NCI-H748 (cell line): ENCODE measurements around the gene ITIH4.
A peak's percentile ranks its signal among the peaks of the same experiment; 100 is the strongest.

ENCODE experiments used
- DNase-seq: peaks from one replicate; lab custom pipeline; 2025; ENCODE audit not compliant: unreplicated experiment; lab: John Stamatoyannopoulos, UW

Gene ITIH4

GRCh38 chr3:52805270-52806039, 25.0 kb downstream of the ITIH4 start:
- no peak for DNase-seq

- no peak for DNase-seq
These were observed 28.6 kb downstream of the ITIH4 start for GRCh38 chr3:52801839-52802238.

- DNase-seq: no peak
These were observed 30.4 kb downstream of the ITIH4 start for GRCh38 chr3:52800079-52800478.

- peak; percentile 12 for DNase-seq
These were observed 31.4 kb downstream of the ITIH4 start for GRCh38 chr3:52798978-52799476.

- DNase-seq: no peak
These were observed 32.0 kb downstream of the ITIH4 start for GRCh38 chr3:52798376-52798977.

GRCh38 chr3:52796411-52796810, 34.1 kb downstream of the ITIH4 start:
- no peak for DNase-seq

GRCh38 chr3:52795298-52795900, 35.1 kb downstream of the ITIH4 start:
- DNase-seq: no peak

GRCh38 chr3:52794612-52795099, 35.8 kb downstream of the ITIH4 start, which contains the start of gene ITIH3:
Gene ITIH3, plus strand, starts transcription at chr3:52794796. Its CDS starts 8 bp downstream, at chr3:52794804.
- DNase-seq: no peak

- no peak for DNase-seq
These were observed 36.5 kb downstream of the ITIH4 start for GRCh38 chr3:52793702-52794611.

- peak; percentile 7 for DNase-seq
These were observed 37.3 kb downstream of the ITIH4 start for GRCh38 chr3:52792961-52793695.

GRCh38 chr3:52792413-52792812, 38.1 kb downstream of the ITIH4 start:
- DNase-seq: no peak

- no peak for DNase-seq
These were observed 38.5 kb downstream of the ITIH4 start for GRCh38 chr3:52791928-52792327.

GRCh38 chr3:52791366-52791765, 39.1 kb downstream of the ITIH4 start:
- no peak for DNase-seq

- no peak for DNase-seq
These were observed 39.7 kb downstream of the ITIH4 start for GRCh38 chr3:52790741-52791140.

GRCh38 chr3:52790337-52790736, 40.1 kb downstream of the ITIH4 start:
- no peak for DNase-seq

GRCh38 chr3:52789746-52790040, 40.8 kb downstream of the ITIH4 start:
- no peak for DNase-seq

- no peak for DNase-seq
These were observed 41.4 kb downstream of the ITIH4 start for GRCh38 chr3:52788890-52789745.

- no peak for DNase-seq
These were observed 42.5 kb downstream of the ITIH4 start for GRCh38 chr3:52787672-52788625.
